Measurements from ENCODE around the gene OR6V1. TPM values are rescaled to one million over a fixed set of nuclear protein-coding genes. Genes with fewer than 3 reads are reported as not detected.

Gene OR6V1
- polyA plus RNA-seq, 2 of the 4 experiments (the other 2 are of a cell fraction): not detected

DNA sequence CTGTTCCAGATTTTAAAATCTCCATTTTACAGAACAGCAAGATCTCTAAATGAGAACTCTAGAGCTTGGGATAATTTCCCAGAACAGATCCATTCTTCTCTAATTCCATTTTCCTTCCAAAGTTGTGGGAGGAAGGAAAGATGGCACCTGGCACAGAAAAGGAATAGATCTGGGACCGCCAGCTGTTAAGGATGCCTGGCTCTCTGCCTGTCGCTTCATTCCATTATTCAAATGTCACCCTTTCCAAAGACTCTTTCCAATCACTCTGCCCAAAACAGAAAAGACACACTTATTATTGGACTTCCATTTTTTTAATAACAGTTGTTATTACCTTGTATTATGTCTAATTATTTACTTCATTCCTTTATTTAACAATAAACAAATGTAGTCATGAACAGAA lies 24.5 kb upstream of the OR6V1 start:
- ChIA-PET CTCF (interaction anchor here (1.5 kb wide), 1 partner anchor 187 kb away, joined by 3 read pairs; no protein-coding TSS in a partner anchor), POLR2A (no interaction called here)
- no peak overlapping the region for H3K4me2 ChIP-seq
- H3K4me1 ChIP-seq: no peaks in the 10 kb centered on the region
- H3K9me3 ChIP-seq: no peaks in the 10 kb centered on the region
- WGBS (ENCODE audit: missing lambda C conversion rate): 29% methylated on average over 2 of the region's 2 CpGs
- FAIRE-seq: no peak
- H3K4me3 ChIP-seq: no peak overlapping the region
- DNase-seq (ENCODE audit: low read depth in 1 of 2, low spot score in 1 of 2): no peak
- no peak overlapping the region for H3K27ac ChIP-seq
- TF ChIP-seq RNF2 (IDR thresholded peaks at IDR 0.05; ENCODE audit: borderline replicate concordance, low read depth) (no peak), NPAS2 (CRISPR knock-in tag; IDR thresholded peaks at IDR 0.05; ENCODE audit: borderline replicate concordance) (no peak), POLR2AphosphoS2 (conservative IDR thresholded peaks at IDR 0.05; ENCODE audit: low read length) (no peak), MYC (IDR thresholded peaks at IDR 0.05; ENCODE audit: borderline replicate concordance, low read length) (no peak), ZFP36 (IDR thresholded peaks at IDR 0.05; ENCODE audit: borderline replicate concordance, partially characterized antibody) (no peak), KDM5A (IDR thresholded peaks at IDR 0.05) (no peak), NR3C1 (IDR thresholded peaks at IDR 0.05) (no peak), HEYL (CRISPR knock-in tag; IDR thresholded peaks at IDR 0.05) (no peak), ZC3H11A (IDR thresholded peaks at IDR 0.05) (no peak), ZNF302 (CRISPR knock-in tag; IDR thresholded peaks at IDR 0.05) (no peak)
- TF ChIP-seq, protein P1, sequence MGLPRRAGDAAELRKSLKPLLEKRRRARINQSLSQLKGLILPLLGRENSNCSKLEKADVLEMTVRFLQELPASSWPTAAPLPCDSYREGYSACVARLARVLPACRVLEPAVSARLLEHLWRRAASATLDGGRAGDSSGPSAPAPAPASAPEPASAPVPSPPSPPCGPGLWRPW (IDR thresholded peaks at IDR 0.05): no peak
- no peak for ATAC-seq

DNA sequence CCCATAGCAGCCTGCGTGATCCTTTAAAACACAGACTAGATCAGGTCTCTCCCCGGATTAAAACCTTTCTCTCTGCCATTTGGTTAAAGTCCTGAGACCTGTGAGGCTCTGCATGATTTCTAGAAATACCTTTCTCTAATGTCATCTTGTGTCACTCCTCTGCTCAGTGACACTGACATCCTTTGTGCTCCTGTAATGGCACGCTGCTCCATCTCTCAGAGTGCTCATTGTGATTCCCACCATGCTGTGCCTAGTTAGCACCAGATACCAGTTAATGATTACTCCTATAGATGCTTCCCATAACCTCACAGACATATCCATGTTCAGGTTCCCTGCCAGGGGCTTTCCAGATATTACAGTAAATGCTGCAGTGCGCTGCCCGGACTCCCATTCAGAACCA lies 13.5 kb upstream of the OR6V1 start:
- FAIRE-seq (no peak), ATAC-seq (no peak), DNase-seq (ENCODE audit: low read depth in 1 of 2, low spot score in 1 of 2) (no peak)
- Histone ChIP-seq H3K4me3 (no peak overlapping the region), H3K27ac (no peak overlapping the region), H3K9me3 (no peaks in the 10 kb centered on the region), H3K4me2 (no peak overlapping the region), H3K4me1 (no peaks in the 10 kb centered on the region)
- 52% methylated on average over 5 of the region's 5 CpGs for WGBS (ENCODE audit: missing lambda C conversion rate)
- ChIA-PET CTCF (no interaction called here), POLR2A (no interaction called here)
- TF ChIP-seq ZSCAN20 (CRISPR knock-in tag; IDR thresholded peaks at IDR 0.05): no peak
- no peak for TF ChIP-seq CBX8 (IDR thresholded peaks at IDR 0.05)
- TF ChIP-seq FOSL2 (IDR thresholded peaks at IDR 0.05): no peak
- TF ChIP-seq FOSL2 (CRISPR knock-in tag; IDR thresholded peaks at IDR 0.05): no peak
- no peak for TF ChIP-seq SREBF2 (IDR thresholded peaks at IDR 0.05)
- no peak for TF ChIP-seq TP53 (CRISPR knock-in tag; IDR thresholded peaks at IDR 0.05)
- no peak for TF ChIP-seq FOXS1 (CRISPR knock-in tag; IDR thresholded peaks at IDR 0.05)
- no peak for TF ChIP-seq NR3C1 (IDR thresholded peaks at IDR 0.05)
- TF ChIP-seq, protein P2, sequence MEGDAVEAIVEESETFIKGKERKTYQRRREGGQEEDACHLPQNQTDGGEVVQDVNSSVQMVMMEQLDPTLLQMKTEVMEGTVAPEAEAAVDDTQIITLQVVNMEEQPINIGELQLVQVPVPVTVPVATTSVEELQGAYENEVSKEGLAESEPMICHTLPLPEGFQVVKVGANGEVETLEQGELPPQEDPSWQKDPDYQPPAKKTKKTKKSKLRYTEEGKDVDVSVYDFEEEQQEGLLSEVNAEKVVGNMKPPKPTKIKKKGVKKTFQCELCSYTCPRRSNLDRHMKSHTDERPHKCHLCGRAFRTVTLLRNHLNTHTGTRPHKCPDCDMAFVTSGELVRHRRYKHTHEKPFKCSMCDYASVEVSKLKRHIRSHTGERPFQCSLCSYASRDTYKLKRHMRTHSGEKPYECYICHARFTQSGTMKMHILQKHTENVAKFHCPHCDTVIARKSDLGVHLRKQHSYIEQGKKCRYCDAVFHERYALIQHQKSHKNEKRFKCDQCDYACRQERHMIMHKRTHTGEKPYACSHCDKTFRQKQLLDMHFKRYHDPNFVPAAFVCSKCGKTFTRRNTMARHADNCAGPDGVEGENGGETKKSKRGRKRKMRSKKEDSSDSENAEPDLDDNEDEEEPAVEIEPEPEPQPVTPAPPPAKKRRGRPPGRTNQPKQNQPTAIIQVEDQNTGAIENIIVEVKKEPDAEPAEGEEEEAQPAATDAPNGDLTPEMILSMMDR (IDR thresholded peaks at IDR 0.05): no peak
- TF ChIP-seq EHMT2 (IDR thresholded peaks at IDR 0.05; ENCODE audit: low read depth): no peak

DNA sequence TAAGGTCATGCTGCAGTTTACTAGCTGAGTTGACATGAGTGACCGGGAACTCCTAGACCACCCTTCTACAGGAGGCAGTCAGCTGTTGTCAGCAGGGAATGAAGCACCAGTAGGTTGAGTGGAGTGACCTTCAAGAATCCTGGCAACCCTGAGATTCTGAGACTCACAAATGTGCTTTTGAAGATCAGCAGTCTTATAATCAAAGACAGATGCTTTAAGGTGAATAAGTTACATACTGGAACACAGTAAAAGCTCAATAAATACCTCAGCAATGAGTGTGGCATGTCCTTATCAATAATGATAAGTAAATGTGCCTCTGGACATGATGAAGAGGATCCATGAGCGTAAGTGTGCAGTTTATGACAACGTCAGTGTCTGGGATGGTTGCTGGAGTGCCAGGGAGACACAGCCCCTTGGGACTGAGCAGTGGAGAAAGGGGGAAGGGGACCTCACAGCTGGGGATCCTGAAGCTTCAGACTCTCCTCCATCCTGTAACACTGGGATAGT lies 11.9 kb upstream of the OR6V1 start:
- no peak overlapping the region for H3K27ac ChIP-seq
- DNase-seq (ENCODE audit: low read depth in 1 of 2, low spot score in 1 of 2) (no peak), FAIRE-seq (no peak), ATAC-seq (no peak)
- POLR2A ChIA-PET: no interaction called here
- no peaks in the 10 kb centered on the region for H3K4me1 ChIP-seq
- no peak overlapping the region for H3K4me2 ChIP-seq
- H3K9me3 ChIP-seq: no peaks in the 10 kb centered on the region
- 17% methylated on average over 3 of the region's 3 CpGs for WGBS (ENCODE audit: missing lambda C conversion rate)
- H3K4me3 ChIP-seq: no peak overlapping the region
- CTCF ChIA-PET: no interaction called here
- TF ChIP-seq MAFK (IDR thresholded peaks at IDR 0.05; ENCODE audit: partially characterized antibody): no peak
- no peak for TF ChIP-seq SREBF2 (IDR thresholded peaks at IDR 0.05)
- TF ChIP-seq ZFP36 (IDR thresholded peaks at IDR 0.05; ENCODE audit: borderline replicate concordance, partially characterized antibody): no peak
- TF ChIP-seq, protein P1 (IDR thresholded peaks at IDR 0.05): no peak
- TF ChIP-seq, protein P3, sequence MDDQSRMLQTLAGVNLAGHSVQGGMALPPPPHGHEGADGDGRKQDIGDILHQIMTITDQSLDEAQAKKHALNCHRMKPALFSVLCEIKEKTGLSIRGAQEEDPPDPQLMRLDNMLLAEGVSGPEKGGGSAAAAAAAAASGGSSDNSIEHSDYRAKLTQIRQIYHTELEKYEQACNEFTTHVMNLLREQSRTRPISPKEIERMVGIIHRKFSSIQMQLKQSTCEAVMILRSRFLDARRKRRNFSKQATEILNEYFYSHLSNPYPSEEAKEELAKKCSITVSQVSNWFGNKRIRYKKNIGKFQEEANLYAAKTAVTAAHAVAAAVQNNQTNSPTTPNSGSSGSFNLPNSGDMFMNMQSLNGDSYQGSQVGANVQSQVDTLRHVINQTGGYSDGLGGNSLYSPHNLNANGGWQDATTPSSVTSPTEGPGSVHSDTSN (IDR thresholded peaks at IDR 0.05): no peak
- no peak for TF ChIP-seq RFX5 (IDR thresholded peaks at IDR 0.05)
- TF ChIP-seq CHD2 (IDR thresholded peaks at IDR 0.05; ENCODE audit: low read length, partially characterized antibody): no peak
- no peak for TF ChIP-seq CBX2 (IDR thresholded peaks at IDR 0.05; ENCODE audit: borderline replicate concordance, low read depth)
- no peak for TF ChIP-seq MAZ (IDR thresholded peaks at IDR 0.05; ENCODE audit: borderline replicate concordance, low read depth, low read length)
- TF ChIP-seq, protein P4, sequence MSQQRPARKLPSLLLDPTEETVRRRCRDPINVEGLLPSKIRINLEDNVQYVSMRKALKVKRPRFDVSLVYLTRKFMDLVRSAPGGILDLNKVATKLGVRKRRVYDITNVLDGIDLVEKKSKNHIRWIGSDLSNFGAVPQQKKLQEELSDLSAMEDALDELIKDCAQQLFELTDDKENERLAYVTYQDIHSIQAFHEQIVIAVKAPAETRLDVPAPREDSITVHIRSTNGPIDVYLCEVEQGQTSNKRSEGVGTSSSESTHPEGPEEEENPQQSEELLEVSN (IDR thresholded peaks at IDR 0.05; ENCODE audit: borderline replicate concordance, low read depth): no peak
- TF ChIP-seq, protein P5, sequence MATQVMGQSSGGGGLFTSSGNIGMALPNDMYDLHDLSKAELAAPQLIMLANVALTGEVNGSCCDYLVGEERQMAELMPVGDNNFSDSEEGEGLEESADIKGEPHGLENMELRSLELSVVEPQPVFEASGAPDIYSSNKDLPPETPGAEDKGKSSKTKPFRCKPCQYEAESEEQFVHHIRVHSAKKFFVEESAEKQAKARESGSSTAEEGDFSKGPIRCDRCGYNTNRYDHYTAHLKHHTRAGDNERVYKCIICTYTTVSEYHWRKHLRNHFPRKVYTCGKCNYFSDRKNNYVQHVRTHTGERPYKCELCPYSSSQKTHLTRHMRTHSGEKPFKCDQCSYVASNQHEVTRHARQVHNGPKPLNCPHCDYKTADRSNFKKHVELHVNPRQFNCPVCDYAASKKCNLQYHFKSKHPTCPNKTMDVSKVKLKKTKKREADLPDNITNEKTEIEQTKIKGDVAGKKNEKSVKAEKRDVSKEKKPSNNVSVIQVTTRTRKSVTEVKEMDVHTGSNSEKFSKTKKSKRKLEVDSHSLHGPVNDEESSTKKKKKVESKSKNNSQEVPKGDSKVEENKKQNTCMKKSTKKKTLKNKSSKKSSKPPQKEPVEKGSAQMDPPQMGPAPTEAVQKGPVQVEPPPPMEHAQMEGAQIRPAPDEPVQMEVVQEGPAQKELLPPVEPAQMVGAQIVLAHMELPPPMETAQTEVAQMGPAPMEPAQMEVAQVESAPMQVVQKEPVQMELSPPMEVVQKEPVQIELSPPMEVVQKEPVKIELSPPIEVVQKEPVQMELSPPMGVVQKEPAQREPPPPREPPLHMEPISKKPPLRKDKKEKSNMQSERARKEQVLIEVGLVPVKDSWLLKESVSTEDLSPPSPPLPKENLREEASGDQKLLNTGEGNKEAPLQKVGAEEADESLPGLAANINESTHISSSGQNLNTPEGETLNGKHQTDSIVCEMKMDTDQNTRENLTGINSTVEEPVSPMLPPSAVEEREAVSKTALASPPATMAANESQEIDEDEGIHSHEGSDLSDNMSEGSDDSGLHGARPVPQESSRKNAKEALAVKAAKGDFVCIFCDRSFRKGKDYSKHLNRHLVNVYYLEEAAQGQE (IDR thresholded peaks at IDR 0.05): no peak
- TF ChIP-seq TP53 (CRISPR knock-in tag; IDR thresholded peaks at IDR 0.05): no peak
- no peak for TF ChIP-seq ZNF302 (CRISPR knock-in tag; IDR thresholded peaks at IDR 0.05)

Data from A549 (cell line).